ENCODE measurements around the gene EEIG1. TPM values are rescaled to one million over a fixed set of nuclear protein-coding genes. Genes with fewer than 3 reads are reported as not detected.
A peak's percentile ranks its signal among the peaks of the same experiment; 100 is the strongest.

EEIG1 gene
- 3.7 to 8.6 TPM (median 7.0 TPM) in 3 replicates for polyA plus RNA-seq
- polyA plus RNA-seq (2011; ENCODE audit: low read depth) = 7.3 TPM
- 6.1 and 15.3 TPM in 2 replicates for polyA plus RNA-seq (2011; cell fraction: cytosol; rRNA removed)
- polyA plus RNA-seq (2011; cell fraction: nucleus; rRNA removed) = 14.2 and 16.9 TPM in 2 replicates
- 11.2 and 32.3 TPM in 2 replicates for polyA plus RNA-seq (2012; ENCODE audit: low replicate concordance)
- polyA minus RNA-seq = 4.9 to 22.6 TPM (median 11.4 TPM) in 3 replicates
- polyA minus RNA-seq (2011; cell fraction: cytosol; rRNA and poly(A)+ RNA removed) = 5.0 TPM
- 3.8 and 8.9 TPM in 2 replicates for polyA minus RNA-seq (2011; cell fraction: nucleus; rRNA and poly(A)+ RNA removed)

GRCh38 chr9:127980706-127981558, at the start of gene EEIG1:
TSS of gene EEIG1 (minus strand) at chr9:127980989. CDS start at chr9:127980137, 852 bp downstream.
- Histone ChIP-seq H3K4me1 (ENCODE audit: control insufficient read depth, extremely low read depth, insufficient read depth, low read length) (peaks cover 25% of the 10 kb centered on the region), H3K9me1 (ENCODE audit: control insufficient read depth, extremely low read depth, insufficient read depth, low read length) (no peaks in the 10 kb centered on the region), H2AFZ (ENCODE audit: control insufficient read depth, low read length) (peak within 1 kb of the TSS; percentile 95), H3K9ac (ENCODE audit: control insufficient read depth, extremely low read depth, insufficient read depth, low read length) (peak within 1 kb of the TSS; percentile 81), H3K4me2 (ENCODE audit: control insufficient read depth, extremely low read depth, insufficient read depth, low read depth, low read length) (peak within 1 kb of the TSS; percentile 100), H4K20me1 (ENCODE audit: control insufficient read depth, extremely low read depth, insufficient read depth, low read length) (no peaks in the 10 kb centered on the region), H3K79me2 (ENCODE audit: control insufficient read depth, insufficient read depth, low read length) (peaks cover 25% of the 10 kb centered on the region), H3K27ac (ENCODE audit: control insufficient read depth, insufficient read depth, low read length) (peak within 1 kb of the TSS; percentile 73), H3K36me3 (ENCODE audit: control insufficient read depth in 2 of 2, extremely low read depth in 1 of 2, insufficient read depth in 2 of 2, low read length in 2 of 2) (peaks cover 0 to 4% of the 10 kb centered on the region in 2 experiments), H3K9me3 (ENCODE audit: control insufficient read depth, low read depth, low read length) (no peaks in the 10 kb centered on the region), H3K4me3 (ENCODE audit: control insufficient read depth in 2 of 3, extremely low read depth in 1 of 3, insufficient read depth in 2 of 3, low read depth in 1 of 3, low read length in 3 of 3) (peak within 1 kb of the TSS; percentile 64 to 90 (median 79)), H3K27me3 (ENCODE audit: control insufficient read depth, extremely low read depth, insufficient read depth, low read length) (no peaks in the 10 kb centered on the region)
- dilution Hi-C loops (cut with MboI; ENCODE audit: extremely low pct_ligation_motif_present, low sequenced_read_pairs) = no loop called here
- no peak for FAIRE-seq
- DNase-seq (ENCODE audit: low read depth, low spot score) = no peak
- no peak for TF ChIP-seq EZH2 (IDR thresholded peaks at IDR 0.05; ENCODE audit: low read length)
- TF ChIP-seq CTCF (optimal IDR thresholded peaks at IDR 0.05 in 1 of 3, IDR thresholded peaks at IDR 0.05 in 1 of 3, conservative IDR thresholded peaks at IDR 0.05 in 1 of 3; ENCODE audit: extremely low read depth in 1 of 3, insufficient read depth in 2 of 3, low read length in 3 of 3) = no peak

GRCh38 chr9:128027705-128028104, 46.9 kb upstream of the EEIG1 start:
- TF ChIP-seq EZH2 (IDR thresholded peaks at IDR 0.05; ENCODE audit: low read length) (no peak), CTCF (optimal IDR thresholded peaks at IDR 0.05 in 1 of 3, IDR thresholded peaks at IDR 0.05 in 1 of 3, conservative IDR thresholded peaks at IDR 0.05 in 1 of 3; ENCODE audit: extremely low read depth in 1 of 3, insufficient read depth in 2 of 3, low read length in 3 of 3) (no peak)
- no peak for FAIRE-seq

More at GRCh38 chr9:128027705-128028104, 46.9 kb upstream of the EEIG1 start:
- dilution Hi-C loops (cut with MboI; ENCODE audit: extremely low pct_ligation_motif_present, low sequenced_read_pairs) = no loop called here
- no peaks in the 10 kb centered on the region for H3K9me3 ChIP-seq (ENCODE audit: control insufficient read depth, low read depth, low read length)
- no peaks in the 10 kb centered on the region for H3K79me2 ChIP-seq (ENCODE audit: control insufficient read depth, insufficient read depth, low read length)
- no peak overlapping the region for H3K4me3 ChIP-seq (ENCODE audit: control insufficient read depth in 2 of 3, extremely low read depth in 1 of 3, insufficient read depth in 2 of 3, low read depth in 1 of 3, low read length in 3 of 3)
- H3K9ac ChIP-seq (ENCODE audit: control insufficient read depth, extremely low read depth, insufficient read depth, low read length) = no peak overlapping the region
- H4K20me1 ChIP-seq (ENCODE audit: control insufficient read depth, extremely low read depth, insufficient read depth, low read length) = no peaks in the 10 kb centered on the region
- no peaks in the 10 kb centered on the region for H3K4me1 ChIP-seq (ENCODE audit: control insufficient read depth, extremely low read depth, insufficient read depth, low read length)
- no peaks in the 10 kb centered on the region for H3K9me1 ChIP-seq (ENCODE audit: control insufficient read depth, extremely low read depth, insufficient read depth, low read length)
- H3K27ac ChIP-seq (ENCODE audit: control insufficient read depth, insufficient read depth, low read length) = no peak overlapping the region
- H2AFZ ChIP-seq (ENCODE audit: control insufficient read depth, low read length) = no peak overlapping the region
- no peaks in the 10 kb centered on the region for H3K27me3 ChIP-seq (ENCODE audit: control insufficient read depth, extremely low read depth, insufficient read depth, low read length)
- H3K36me3 ChIP-seq (ENCODE audit: control insufficient read depth in 2 of 2, extremely low read depth in 1 of 2, insufficient read depth in 2 of 2, low read length in 2 of 2) = no peaks in the 10 kb centered on the region
- DNase-seq (ENCODE audit: low read depth, low spot score) = no peak
- H3K4me2 ChIP-seq (ENCODE audit: control insufficient read depth, extremely low read depth, insufficient read depth, low read depth, low read length) = no peak overlapping the region
